GM20431 (cell line): Measurements from ENCODE around the gene PLXNB2.

Experiments
- in situ Hi-C: fragments of 300-500 bp; cut with MseI, MboI; formaldehyde crosslinking; loops from one replicate; pipeline ENCODE4 v1.15.0; 2020; ENCODE audit warnings: low sequenced_read_pairs; ENCODE audit not compliant: unreplicated experiment

The PLXNB2 gene

GRCh38 chr22:50314081-50314454 lies 6.6 kb upstream of the PLXNB2 start:
- in situ Hi-C loops, result no loop called here

DNA sequence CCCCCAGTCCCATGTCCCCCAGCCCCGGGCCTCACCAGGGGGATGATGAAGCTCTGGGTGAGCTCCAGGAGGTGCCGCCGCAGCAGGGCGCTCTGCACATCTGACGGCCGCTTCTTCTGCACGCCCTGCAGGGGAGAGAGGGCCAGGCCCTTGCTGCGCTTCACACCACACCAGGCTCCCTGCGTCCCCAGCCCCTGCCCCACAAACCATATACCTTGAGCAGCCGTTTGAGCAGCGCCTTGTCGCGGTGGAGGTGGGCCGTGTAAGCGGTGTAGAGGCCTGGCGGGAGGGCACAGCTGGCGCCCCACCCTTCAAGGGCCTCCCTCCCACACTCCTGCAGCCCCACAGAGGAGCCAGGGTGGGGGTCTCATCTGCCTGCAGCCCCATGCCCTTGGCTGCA lies 6.2 kb upstream of the PLXNB2 start:
- in situ Hi-C loops, result no loop called here

DNA sequence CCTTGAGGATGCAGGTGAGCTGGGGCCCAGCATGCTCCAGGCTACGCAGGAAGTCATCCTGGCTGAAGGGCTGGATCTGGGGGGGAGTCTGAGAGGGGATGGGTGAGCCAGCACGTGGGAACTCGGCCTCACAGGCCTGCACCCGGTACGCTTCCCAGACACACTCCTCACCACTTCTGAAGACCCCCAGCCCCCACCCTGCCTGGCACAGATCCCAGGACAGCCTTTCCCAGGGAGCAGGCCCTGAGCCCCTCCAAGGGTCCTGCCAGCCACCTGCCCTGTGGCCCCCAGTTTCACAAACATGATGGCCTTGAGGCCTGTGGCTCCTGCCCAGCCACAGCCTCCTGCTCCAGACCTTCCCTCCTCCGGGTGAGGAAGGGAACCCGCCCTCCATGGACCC lies 5.6 kb upstream of the PLXNB2 start:
- in situ Hi-C loops, result no loop called here

DNA sequence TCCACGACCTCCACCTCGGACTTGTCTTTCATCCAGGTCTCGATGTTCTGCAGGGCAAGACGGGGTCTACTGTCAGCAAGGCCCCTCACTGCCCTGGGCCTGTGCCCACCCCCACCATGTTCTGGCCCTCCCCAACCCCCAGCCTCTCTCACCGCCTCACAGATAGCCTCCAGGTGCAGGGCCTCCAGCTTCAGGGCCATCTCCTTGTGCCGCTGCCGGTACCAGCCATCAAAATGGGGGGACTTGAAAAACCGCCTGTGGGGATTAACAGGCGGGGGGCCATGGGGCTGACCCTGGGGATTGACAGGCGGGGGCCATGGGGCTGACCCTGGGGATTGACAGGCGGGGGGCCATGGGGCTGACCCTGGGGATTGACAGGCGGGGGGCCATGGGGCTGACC lies 4.9 kb upstream of the PLXNB2 start:
- in situ Hi-C loops, result no loop called here

DNA sequence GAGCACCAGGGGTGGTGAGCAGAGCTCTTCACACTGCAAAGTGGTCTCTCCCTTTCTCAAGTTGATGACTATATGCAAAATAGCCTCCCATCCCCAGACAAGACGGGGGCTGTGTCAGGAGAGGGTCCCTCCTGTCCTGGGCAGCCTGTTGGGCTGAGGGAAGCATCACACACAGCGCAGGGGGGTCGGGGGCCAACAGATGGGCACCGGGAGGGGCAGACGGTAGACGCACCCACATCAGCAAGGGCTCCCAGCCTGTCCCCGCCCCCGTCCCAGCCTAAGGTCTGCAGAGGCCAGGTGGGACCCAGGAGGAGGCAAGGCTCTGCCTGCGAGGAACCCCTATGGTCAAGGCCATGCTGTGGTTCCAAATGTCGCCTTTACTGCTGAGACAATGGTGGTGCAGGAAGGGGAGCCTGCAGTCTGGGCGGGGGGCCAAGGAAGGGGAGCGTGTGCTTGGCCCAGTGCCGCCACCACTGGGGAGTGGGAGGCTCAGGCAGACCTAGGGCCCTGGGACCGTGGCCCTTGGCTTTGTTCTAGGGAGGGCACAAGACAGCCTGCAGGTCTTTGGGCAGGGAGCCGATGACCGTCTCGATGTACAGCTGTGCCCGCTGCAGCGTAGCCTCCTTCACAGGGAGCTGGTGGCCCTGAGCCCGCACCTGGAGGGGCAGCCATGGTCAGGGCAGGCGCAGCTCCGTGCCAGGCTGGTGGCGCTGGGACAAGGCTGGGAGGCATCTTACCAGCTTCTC lies 4.3 kb upstream of the PLXNB2 start:
- in situ Hi-C loops, result no loop called here

- in situ Hi-C loops, result no loop called here
Measured at GRCh38 chr22:50310949-50311444, 3.6 kb upstream of the PLXNB2 start.

- in situ Hi-C loops, result no loop called here
Measured at GRCh38 chr22:50310031-50310722, 2.7 kb upstream of the PLXNB2 start.

GRCh38 chr22:50309601-50309991 lies 2.1 kb upstream of the PLXNB2 start:
- in situ Hi-C loops, result no loop called here

DNA sequence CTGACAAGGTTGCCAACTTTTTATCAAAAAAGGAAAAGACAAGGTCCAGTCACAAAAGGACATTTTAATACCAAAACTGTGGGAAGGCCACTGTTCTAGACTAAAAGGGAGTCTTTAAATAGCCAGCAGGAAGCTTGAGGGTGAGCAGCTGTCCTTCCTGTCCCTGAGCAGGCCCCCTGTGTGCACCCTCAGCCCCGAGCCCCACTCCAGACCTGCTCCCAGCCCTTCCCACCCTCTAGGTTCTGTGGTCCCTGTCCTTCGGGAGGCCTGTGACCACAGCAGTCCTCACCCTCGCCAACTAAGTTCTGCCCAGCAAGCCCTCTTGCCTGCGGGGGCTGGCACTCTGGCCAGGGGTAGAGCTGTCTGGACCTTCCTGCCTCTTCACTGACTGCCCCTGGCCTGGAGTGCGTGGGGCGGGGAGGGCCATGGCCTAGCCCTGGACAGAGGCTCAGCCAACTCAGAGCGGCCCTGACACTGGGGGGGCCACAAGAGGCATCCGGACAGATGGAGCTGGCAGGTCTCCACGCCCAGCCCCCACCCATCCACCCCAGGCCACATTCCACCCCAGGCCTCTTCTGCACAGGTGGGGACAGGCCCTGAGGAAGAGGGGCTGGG lies 1.6 kb upstream of the PLXNB2 start:
- in situ Hi-C loops, result no loop called here

- in situ Hi-C loops, result no loop called here
Measured at GRCh38 chr22:50308597-50308935, 1.1 kb upstream of the PLXNB2 start.

DNA sequence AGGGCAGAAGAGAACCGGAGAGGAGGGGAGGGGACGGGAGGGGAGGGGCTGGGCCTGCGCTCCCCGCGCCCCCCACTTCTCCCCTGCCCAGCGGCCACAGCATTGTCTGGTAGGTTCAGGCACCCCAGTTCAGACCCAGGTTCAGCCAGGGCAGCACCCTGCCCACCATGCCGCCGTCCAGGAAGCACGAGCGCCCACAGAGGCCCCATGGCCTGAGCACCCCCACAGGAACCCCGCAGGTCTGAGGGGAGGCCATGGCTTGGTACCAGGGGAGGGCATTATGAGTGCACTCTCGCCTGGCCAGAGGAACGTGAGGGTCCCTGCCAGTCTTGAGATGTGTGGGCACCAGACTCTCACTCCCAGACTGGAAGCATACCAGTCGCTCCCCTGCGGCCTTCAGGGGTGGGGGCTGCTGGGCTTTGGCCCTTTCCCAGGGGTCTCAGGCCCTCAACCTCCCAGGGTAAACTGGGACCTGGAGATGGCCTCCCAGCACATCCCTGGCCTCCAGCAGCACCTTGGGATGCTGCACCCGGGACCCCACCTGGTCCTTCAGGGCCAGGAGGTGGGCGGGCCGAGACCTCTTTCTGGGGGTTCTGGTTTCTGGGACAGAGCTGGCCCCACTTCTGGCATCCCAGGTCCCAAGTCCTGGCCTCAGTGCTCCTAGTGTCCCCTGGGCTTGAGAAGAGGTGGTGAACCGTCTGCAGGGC lies 597 bp upstream of the PLXNB2 start:
- in situ Hi-C loops, result no loop called here

DNA sequence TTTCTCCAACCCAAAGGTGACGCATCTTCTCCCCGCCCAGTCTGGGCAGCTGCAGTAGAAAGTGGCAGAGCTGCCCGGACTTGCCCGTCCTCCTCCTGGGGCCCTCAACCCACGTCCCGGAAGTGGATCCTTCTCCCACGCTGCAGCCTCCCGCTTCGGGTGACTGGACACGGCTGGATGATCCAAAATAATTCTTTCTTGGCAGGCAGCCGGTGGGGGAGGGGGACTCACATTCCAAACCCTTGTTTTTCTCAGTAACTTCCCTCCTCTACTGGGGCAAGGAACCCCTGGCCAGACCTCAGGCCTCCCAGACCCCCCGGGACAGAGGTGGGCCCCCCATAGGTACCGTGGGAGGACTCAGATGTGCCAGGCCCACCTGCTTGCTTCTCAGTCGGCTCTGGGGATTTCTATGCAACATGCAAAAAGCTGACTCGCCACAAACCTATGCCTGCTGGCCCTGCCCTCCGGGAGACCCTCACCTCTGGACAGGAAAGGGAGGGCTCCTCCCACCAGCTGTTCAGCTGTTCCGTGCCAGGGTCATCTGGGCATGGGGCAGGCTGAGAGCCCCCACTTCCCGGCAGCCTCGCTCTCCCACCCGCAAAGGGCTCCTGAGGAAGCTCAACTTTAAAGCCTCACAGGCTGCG lies 1.4 kb downstream of the PLXNB2 start:
- in situ Hi-C loops, result no loop called here

- in situ Hi-C loops, result no loop called here
Measured at GRCh38 chr22:50305393-50305922, 2.0 kb downstream of the PLXNB2 start.

DNA sequence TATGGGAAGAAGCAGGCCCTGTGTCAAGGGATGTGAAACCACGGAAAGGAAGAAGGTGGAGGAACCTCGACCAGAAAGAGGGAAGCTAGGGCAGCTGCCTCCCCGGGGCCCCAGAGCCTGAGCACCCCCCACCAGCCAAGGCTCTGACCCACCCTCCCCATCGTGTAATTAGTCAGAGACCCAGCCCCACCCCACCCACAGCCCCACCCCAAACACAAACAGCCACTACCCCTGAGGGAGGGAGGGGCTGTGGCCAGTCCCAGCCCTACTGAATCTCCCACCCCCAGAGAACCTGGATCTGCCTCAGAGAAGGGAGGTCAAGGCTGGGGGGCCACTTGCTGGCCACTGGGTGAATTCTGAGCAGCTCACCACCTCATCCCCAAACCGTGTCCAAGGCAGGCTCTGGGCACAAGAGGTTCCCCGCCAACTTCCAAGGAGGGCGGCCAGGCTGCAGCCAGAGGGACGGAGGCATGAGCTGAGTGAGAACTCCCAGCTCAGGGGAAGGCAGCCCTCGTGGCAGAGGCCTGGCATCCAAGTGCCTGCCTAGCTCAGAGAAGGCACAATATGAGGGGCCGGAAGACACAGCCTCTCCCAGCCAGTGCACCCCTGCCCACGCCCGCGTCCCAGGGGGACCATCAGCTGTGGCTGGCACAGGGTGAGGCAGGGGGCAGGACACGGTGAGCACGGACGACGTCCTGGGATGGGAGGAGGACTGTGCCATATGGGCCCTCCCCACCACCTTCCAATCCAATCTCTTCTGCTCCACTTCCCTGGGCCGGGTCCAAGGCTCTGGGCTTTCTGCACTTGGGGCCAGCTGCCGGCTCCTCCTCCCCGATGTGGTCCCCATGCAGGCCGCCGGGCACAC lies 2.7 kb downstream of the PLXNB2 start:
- in situ Hi-C loops, result no loop called here

- in situ Hi-C loops, result no loop called here
Measured at GRCh38 chr22:50303848-50304527, 3.5 kb downstream of the PLXNB2 start.

DNA sequence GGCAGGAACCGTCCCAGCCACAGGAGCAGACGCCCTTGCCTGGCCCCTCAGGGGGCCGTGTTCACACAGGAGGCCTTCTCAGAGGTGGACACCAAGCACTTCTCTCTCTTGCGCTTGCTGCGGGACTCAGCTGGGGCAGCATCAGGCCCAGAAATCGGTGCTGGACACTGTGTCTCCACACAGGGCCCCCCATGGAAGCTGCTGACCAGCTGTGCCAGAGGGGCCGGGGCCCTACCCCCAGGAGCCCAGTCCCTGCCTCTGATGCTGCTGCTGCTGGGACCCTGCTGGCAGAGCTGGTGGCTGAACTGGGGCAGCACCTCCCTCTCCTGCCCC lies 4.0 kb downstream of the PLXNB2 start:
- in situ Hi-C loops, result no loop called here

- in situ Hi-C loops, result no loop called here
Measured at GRCh38 chr22:50302564-50302963, 4.9 kb downstream of the PLXNB2 start.

DNA sequence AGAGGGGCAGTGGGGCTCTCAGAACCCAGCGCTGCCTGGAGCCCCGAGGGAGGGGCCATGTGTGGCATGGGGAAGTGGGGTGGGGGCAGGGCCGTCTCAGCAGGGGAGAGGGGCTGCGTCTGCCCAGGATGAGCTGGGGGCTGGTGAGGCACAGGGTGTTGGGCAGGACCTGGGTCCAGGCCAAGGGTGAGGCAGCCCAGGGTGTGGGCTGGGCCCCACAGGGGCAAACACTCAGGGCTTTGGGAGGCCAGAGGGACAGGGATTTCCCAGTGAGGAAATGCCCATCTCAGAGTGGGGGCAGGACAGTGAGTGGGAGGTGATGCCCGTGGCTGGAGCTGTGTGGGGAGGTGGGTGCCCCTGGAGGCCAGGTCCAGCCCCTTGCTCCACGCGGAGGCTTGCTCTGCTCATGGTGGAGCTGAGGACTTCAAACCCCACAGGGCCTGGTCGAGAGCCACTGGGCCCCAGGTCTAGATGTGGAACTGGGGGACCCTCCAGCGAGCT lies 5.4 kb downstream of the PLXNB2 start:
- in situ Hi-C loops, result no loop called here

GRCh38 chr22:50301581-50301991 lies 5.9 kb downstream of the PLXNB2 start:
- in situ Hi-C loops, result no loop called here
